ENCODE results near the gene HIVEP3.
"Not testable (repeated sequence)": the region's sequence is repeated elsewhere in the genome, so short reads cannot be mapped to it uniquely, and the experiment has no call there.

The HIVEP3 gene

DNA sequence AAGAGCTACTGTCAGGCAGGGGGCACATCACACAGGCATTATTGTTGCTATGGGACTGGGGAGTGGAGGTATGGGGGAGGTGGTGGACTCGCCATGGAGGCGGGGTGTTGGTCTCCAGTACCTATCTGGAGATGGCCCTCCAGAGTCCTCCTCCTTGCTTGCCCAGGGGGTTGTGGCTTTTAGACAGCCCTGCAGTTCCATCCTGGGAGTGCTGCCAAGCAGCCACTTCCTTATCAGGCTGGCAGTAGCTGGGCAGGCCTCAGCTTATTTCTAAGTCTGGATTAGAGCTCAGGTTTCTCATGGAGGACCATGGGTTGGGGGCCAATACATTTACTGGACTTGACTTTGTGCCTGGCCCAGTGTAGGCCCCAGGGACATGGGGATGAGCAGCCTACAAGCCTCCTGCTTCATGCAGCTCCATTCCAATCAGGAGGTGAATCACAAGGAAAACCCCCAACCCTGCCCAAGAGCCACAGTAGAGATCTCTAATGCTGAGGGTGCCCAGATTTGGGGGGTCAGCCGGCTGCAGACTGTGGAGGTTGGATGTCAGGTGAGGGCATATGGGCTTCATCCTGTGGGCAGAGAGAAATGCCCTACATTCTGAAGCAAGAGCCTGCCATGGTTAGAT, 223.5 kb downstream of the HIVEP3 start:
- DNase-seq (ENCODE audit: low read depth in 2 of 3, low spot score in 1 of 3) = no peak

DNA sequence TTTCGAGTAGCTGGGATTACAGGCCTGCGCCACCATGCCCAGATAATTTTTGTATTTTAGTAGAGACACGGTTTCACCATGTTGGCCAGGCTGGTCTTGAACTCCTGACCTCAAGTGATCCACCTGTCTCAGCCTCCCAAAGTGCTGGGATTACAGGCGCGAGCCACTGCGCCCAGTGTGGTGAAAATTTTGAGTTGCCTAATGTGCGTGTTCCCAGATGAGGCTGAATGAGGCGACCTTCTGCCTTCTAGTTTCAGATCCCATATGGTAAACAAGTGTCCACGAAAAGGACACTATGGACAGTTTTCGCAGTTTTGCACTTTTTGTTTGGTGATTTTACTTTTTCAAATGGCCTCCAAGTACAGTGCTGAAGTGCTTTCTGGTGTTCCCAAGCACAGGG, 226.8 kb downstream of the HIVEP3 start:
- DNase-seq (ENCODE audit: low read depth in 2 of 3, low spot score in 1 of 3) = not testable (repeated sequence)

DNA sequence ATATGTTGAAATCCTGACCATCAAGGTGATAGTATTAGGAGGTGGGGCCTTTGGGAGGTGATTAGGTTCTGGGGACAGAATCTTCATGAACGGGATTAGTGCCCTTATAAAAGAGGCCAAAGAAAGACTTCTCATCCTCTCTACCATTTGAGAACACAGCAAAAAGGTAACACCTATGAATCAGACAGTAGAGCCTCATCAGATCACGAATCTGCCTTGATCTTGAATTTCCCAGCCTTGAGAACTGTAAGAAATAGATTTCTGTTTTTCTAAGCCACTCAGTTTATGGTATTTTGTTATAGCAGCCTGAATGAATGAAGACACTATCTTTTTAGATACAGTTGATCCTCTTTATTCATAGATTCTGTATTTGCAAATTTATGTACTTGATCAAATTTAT, 227.3 kb downstream of the HIVEP3 start:
- no peak for DNase-seq (ENCODE audit: low read depth in 2 of 3, low spot score in 1 of 3)

DNA sequence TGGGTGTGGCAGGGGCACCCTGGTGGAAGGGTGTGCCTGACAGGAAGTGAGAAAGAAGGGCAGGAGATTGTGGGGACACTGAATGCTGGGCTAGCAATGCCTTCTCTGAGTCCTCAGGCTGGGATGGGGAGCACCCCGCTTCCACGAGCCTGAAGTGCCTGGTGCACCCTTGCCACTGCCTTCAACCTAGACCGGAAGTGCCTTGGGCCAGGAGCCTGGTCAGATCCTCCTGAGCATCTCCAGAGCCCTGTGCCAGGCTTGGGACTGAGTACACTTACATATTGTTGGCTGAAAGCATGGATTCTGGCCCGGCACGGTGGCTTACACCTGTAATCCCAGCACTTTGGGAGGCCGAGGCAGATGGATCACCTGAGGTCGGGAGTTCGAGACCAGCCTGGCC, 228.4 kb downstream of the HIVEP3 start:
- no peak for DNase-seq (ENCODE audit: low read depth in 2 of 3, low spot score in 1 of 3)

- no peak for DNase-seq (ENCODE audit: low read depth in 2 of 3, low spot score in 1 of 3)
Measured at GRCh38 chr1:41689558-41689981, 229.2 kb downstream of the HIVEP3 start.

- no peak for DNase-seq (ENCODE audit: low read depth in 2 of 3, low spot score in 1 of 3)
Measured at GRCh38 chr1:41689139-41689538, 229.6 kb downstream of the HIVEP3 start.

- DNase-seq (ENCODE audit: low read depth in 2 of 3, low spot score in 1 of 3) = no peak
Measured at GRCh38 chr1:41687007-41687406, 231.7 kb downstream of the HIVEP3 start.

- DNase-seq (ENCODE audit: low read depth in 2 of 3, low spot score in 1 of 3) = no peak
Measured at GRCh38 chr1:41683681-41684500, 234.8 kb downstream of the HIVEP3 start.

DNA sequence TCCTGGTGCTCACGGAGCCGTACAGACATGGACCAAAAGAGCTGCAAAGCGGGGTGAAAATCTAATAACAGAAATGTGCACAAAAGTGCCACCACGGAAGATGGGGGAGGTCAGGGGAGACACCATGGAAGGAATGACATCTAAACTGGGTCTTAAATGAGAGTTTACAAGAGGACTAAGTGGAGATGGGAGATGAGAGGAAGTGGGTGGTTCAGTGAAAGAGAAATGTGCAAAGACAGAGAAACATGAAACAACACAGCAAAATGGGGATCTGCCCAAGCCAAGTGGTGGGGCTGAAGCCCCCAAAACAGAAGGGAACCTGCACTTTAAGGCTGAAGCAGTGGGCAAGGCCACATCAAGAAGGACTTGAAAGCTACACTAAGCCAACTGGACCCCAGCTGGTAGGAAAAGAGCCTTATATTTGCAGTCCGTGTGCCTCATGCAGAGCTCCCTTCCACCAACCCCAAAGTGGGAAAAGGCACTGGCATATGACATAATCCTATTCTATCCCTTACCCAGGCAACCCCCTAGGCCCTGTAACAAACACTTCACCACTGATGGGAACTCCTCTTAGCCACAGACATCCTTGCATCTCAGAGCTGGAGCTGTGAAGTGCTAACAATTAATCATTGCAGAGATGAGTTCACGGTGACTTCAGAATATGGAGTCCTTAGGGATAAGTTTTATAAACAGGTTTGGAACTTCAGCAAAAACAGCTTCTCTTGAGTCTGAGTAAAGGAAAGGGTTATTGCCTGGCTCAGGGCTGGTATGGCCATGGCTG, 235.7 kb downstream of the HIVEP3 start:
- DNase-seq (ENCODE audit: low read depth in 2 of 3, low spot score in 1 of 3) = no peak

GRCh38 chr1:41682149-41682548, 236.6 kb downstream of the HIVEP3 start:
- no peak for DNase-seq (ENCODE audit: low read depth in 2 of 3, low spot score in 1 of 3)

GRCh38 chr1:41681331-41682098, 237.2 kb downstream of the HIVEP3 start:
- no peak for DNase-seq (ENCODE audit: low read depth in 2 of 3, low spot score in 1 of 3)

GRCh38 chr1:41679994-41680393, 238.7 kb downstream of the HIVEP3 start:
- no peak for DNase-seq (ENCODE audit: low read depth in 2 of 3, low spot score in 1 of 3)

DNA sequence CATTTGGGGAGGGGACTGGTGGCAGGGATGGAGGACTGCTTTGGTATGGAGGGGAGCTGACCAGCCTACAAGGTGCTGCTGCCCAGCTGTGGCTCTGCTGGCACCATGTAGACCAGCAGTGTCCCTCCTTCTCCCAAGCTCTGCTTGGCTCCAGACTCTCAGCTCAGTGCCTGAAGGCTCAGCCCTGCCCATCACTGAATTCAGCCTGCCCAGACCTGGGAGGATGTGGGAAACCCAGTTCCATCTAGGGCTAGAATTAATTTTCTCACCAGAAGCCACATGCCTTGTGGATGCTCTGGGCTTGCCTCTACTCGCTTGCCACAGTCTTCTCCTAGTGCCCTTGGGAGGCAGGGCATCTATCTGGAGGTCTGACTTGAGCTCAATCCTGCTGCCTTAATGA, 239.2 kb downstream of the HIVEP3 start:
- DNase-seq (ENCODE audit: low read depth in 2 of 3, low spot score in 1 of 3) = no peak

GRCh38 chr1:41678111-41678878, 240.4 kb downstream of the HIVEP3 start:
- no peak for DNase-seq (ENCODE audit: low read depth in 2 of 3, low spot score in 1 of 3)

DNA sequence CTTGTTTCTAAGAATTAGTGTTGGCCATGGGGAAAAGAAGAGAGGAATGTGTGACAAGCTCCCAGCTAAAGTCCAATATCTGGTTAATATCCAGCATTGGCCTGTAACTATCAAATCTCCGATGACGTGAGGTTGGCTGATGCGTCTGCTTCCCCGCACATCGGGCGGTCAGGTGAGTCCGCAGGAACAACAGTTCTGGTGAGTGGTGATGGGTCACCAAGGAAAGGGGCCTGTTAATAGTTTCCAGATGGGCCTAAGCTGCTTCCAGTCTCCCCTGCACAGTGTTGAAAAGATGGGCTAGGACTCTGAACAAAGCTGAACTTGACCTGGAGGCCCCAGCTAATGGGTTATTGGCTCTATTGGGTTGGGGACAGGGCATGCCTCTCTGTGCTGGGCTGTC, 241.1 kb downstream of the HIVEP3 start:
- no peak for DNase-seq (ENCODE audit: low read depth in 2 of 3, low spot score in 1 of 3)

DNA sequence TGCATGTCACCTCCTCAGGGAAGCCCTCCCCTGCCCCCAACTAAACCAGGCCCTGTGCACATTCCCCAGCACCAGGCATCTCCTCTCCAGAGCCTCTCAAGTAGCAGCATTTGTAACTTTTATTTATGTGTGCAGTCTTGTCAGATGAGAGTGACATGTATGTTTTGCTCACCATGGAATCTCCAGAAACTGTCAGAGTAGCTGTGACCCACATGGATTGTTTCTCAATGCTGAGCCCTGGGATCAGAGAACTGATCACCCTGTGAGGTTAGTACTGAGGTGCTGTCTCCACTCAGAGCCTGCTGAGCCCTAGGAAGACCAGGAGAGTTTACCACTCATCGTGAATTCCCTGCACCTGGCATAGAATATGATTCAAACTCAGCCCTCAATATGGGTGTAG, 243.3 kb downstream of the HIVEP3 start:
- DNase-seq (ENCODE audit: low read depth in 2 of 3, low spot score in 1 of 3) = no peak

- no peak for DNase-seq (ENCODE audit: low read depth in 2 of 3, low spot score in 1 of 3)
Measured at GRCh38 chr1:41674522-41674921, 244.2 kb downstream of the HIVEP3 start.

DNA sequence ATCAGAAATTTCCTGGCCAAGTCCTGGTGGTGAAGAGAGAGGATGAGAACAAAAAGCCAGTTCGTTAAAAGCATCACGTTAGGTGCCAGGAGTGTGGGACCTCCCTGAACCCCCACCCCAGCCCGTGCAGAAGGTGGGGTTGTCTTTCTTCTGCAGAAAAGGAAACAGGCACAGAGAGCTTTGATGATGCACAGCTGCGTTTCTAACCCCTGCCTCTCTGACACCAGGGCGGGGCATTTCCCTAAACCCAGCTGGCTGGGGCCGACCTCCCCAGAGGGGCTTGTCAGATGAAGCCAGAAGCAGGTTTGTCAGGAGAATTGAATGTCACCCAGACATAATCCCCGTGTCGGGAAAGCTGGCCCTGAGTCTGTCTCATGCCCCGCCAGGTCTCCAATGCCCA, 244.9 kb downstream of the HIVEP3 start:
- DNase-seq (ENCODE audit: low read depth in 2 of 3, low spot score in 1 of 3) = no peak

DNA sequence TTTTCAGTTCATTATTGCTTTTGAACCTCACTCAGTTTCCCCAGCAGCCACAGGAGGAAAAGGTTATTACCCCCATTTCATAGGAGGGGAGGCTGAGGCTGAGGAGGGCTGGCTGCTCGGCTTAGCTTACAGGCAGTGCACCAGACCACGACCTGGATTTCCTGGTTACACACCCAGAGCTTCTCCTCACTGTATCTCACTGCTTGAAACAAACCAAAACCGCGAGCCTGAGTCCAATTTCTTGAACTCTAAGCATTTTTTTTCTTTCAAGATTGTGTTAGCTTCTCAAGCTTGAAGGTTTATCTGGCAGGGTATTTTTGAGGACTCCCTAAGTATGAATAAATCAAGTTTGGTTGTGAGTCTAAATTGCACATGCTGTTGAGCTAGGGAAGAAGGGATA, 245.3 kb downstream of the HIVEP3 start:
- DNase-seq (ENCODE audit: low read depth in 2 of 3, low spot score in 1 of 3) = no peak

DNA sequence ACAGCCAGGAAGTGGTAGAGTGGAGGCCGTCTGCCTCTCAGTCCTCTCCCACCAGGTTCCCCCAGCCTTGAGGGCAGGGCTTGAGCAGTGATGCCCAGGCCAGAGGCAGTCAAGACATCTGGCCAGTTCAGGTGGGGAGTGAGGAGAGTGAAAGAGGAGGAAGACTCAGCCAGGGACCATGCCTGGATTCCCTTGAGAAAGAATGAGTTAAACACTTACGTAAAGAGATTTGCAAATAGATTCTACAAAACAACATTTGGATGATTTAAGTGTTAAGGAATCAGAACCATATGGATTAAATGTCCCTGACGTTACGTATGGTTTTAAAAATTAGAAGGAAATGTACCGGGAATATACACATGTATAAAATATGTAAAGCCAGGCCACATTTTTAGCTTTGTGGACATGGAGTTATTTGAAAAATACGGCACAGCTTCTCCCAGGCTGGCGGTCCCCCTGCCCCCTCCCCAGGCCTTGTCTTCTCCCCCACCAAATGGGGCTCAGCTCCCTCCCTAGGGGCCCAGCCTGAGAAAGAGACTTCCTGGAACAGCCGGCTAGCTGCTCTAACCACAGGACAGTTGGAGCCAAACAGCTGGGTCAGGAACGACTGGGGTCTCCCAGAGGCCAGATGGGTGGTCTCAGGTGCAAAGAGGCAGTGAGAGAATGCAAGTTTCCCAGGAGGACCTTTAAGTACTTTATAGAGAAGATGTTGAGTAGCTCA, 245.9 kb downstream of the HIVEP3 start:
- DNase-seq (ENCODE audit: low read depth in 2 of 3, low spot score in 1 of 3) = no peak

Measured in stimulated activated CD4-positive, alpha-beta T cell treated with anti-CD3 and anti-CD28 coated beads, Interleukin-12 subunit alpha, Interleukin-12 subunit beta, amount 100 ng/mL, for 48 hours (primary cell).